Osteocyte (in vitro differentiated cells): ENCODE measurements around the gene NOTUM. TPM values are rescaled to one million over a fixed set of nuclear protein-coding genes. Genes with fewer than 3 reads are reported as not detected.
A peak's percentile ranks its signal among the peaks of the same experiment; 100 is the strongest.
"Not testable (repeated sequence)": the region's sequence is repeated elsewhere in the genome, so short reads cannot be mapped to it uniquely, and the experiment has no call there.

ENCODE experiments used
- DNase-seq: peaks from one replicate; pipeline ENCODE4 v3.0.0; 2021; ENCODE audit warnings: mixed read lengths; ENCODE audit not compliant: unreplicated experiment; ENCODE audit errors: extremely low spot score
- H3K27ac Mint-ChIP-seq: one replicate; pipeline ENCODE4 v1.8.0; 2021; ENCODE audit warnings: mild to moderate bottlenecking, mixed read lengths; ENCODE audit not compliant: unreplicated experiment
- H3K27me3 Mint-ChIP-seq: one replicate; pipeline ENCODE4 v1.8.0; 2021; ENCODE audit warnings: mixed read lengths; ENCODE audit not compliant: unreplicated experiment
- H3K36me3 Mint-ChIP-seq: one replicate; pipeline ENCODE4 v1.8.0; 2021; ENCODE audit warnings: mixed read lengths; ENCODE audit not compliant: unreplicated experiment
- H3K4me1 Mint-ChIP-seq: one replicate; pipeline ENCODE4 v1.8.0; 2021; ENCODE audit warnings: mixed read lengths; ENCODE audit not compliant: unreplicated experiment
- H3K4me3 Mint-ChIP-seq: one replicate; pipeline ENCODE4 v1.8.0; 2021; ENCODE audit warnings: mild to moderate bottlenecking, moderate library complexity, mixed read lengths; ENCODE audit not compliant: unreplicated experiment
- H3K9me3 Mint-ChIP-seq: one replicate; pipeline ENCODE4 v1.8.0; 2021; ENCODE audit warnings: mixed read lengths; ENCODE audit not compliant: unreplicated experiment
- CTCF ChIP-seq: fragments of 200-600 bp; sonication (generic); IDR thresholded peaks from 2 replicates; pipeline ENCODE4 v1.5.0; 2021; ENCODE audit warnings: antibody characterized with exemption, mild to moderate bottlenecking, moderate library complexity
- total RNA-seq: library from RNA; stranded (reverse); gene quantifications from 2 replicates; pipeline ENCODE4 v1.2.1, GENCODE V29; 2021

Gene NOTUM
- total RNA-seq, 1 donor from 2014 or later: 0.30 TPM

GRCh38 chr17:81953443-81953842 is 7.5 kb downstream of the NOTUM start:
- TF ChIP-seq CTCF: peak; percentile 10
- H3K4me3 Mint-ChIP-seq, H3K4me1 Mint-ChIP-seq, H3K9me3 Mint-ChIP-seq, DNase-seq, H3K27ac Mint-ChIP-seq, H3K36me3 Mint-ChIP-seq: not testable (repeated sequence)
- peaks cover 11% of the 10 kb centered on the region for H3K27me3 Mint-ChIP-seq

- H3K9me3 Mint-ChIP-seq: no peaks in the 10 kb centered on the region
- H3K27ac Mint-ChIP-seq: no peak overlapping the region
- H3K4me1 Mint-ChIP-seq: no peaks in the 10 kb centered on the region
- no peak overlapping the region for H3K4me3 Mint-ChIP-seq
- TF ChIP-seq CTCF: no peak
- H3K36me3 Mint-ChIP-seq: no peaks in the 10 kb centered on the region
- DNase-seq: no peak
- peaks cover 8% of the 10 kb centered on the region for H3K27me3 Mint-ChIP-seq
Observed at GRCh38 chr17:81952792-81953228, 8.2 kb downstream of the NOTUM start.

- H3K4me1 Mint-ChIP-seq: no peaks in the 10 kb centered on the region
- H3K36me3 Mint-ChIP-seq: no peaks in the 10 kb centered on the region
- peaks cover 5% of the 10 kb centered on the region for H3K27me3 Mint-ChIP-seq
- DNase-seq: no peak
- H3K4me3 Mint-ChIP-seq: no peak overlapping the region
- TF ChIP-seq CTCF: no peak
- H3K27ac Mint-ChIP-seq: no peak overlapping the region
- H3K9me3 Mint-ChIP-seq: no peaks in the 10 kb centered on the region
Observed at GRCh38 chr17:81951785-81952684, 9.0 kb downstream of the NOTUM start.

- H3K4me3 Mint-ChIP-seq: no peak overlapping the region
- H3K9me3 Mint-ChIP-seq: no peaks in the 10 kb centered on the region
- peaks cover 6% of the 10 kb centered on the region for H3K27me3 Mint-ChIP-seq
- H3K4me1 Mint-ChIP-seq: no peaks in the 10 kb centered on the region
- H3K36me3 Mint-ChIP-seq: no peaks in the 10 kb centered on the region
- no peak for DNase-seq
- no peak overlapping the region for H3K27ac Mint-ChIP-seq
- no peak for TF ChIP-seq CTCF
Observed at GRCh38 chr17:81950501-81950900, 10.5 kb downstream of the NOTUM start.

DNA sequence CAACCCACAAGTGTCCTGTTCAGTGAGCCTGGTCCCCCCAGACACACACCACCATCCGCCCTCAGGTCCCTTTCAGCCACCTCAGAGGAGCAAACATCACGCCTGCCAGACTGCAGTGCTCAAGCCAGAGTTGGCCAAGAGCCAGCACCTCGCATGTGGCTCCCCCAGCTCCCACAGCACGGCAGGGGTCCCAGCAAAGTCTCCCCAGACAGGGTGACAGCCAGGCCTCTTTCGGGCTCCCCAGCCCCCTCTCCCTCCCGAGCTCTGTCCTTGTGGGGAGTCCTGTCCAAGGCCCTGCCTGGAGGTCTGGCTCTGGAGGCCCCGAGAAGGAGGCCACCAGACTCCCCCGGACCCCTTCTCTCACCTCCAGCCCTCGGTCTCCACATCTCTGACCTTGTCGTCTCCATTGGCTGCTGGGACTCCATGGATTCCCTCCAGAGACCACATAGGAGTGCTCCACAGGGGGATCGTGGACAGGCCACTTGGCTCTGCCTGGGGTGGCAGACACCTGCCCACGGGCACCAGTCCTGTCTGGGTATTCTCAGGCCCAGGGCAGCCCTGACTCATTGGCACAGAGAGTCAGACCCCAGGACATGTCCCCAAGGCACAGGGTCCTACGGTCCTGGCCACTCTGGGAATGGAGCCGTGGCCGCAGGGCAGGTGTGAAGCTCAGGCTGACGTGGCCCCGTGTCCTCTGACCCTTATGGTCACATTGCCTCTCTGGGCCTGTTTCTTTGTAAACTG is 12.2 kb downstream of the NOTUM start:
- Mint-ChIP-seq H3K27me3 (peaks cover 6% of the 10 kb centered on the region), H3K27ac (no peak overlapping the region), H3K9me3 (no peaks in the 10 kb centered on the region), H3K4me3 (no peak overlapping the region), H3K4me1 (no peaks in the 10 kb centered on the region), H3K36me3 (no peaks in the 10 kb centered on the region)
- no peak for TF ChIP-seq CTCF
- DNase-seq: no peak
